ENCODE measurements around the gene BCAM.
"Not testable (repeated sequence)": the region's sequence is repeated elsewhere in the genome, so short reads cannot be mapped to it uniquely, and the experiment has no call there.

The BCAM gene

GRCh38 chr19:44855606-44856005, 46.7 kb downstream of the BCAM start:
- DNase-seq: no peak

- DNase-seq: no peak
Measured at GRCh38 chr19:44856421-44857083, 47.6 kb downstream of the BCAM start.

- no peak for DNase-seq
Measured at GRCh38 chr19:44857837-44858236, 48.9 kb downstream of the BCAM start.

GRCh38 chr19:44861576-44861975, 52.7 kb downstream of the BCAM start:
- not testable (repeated sequence) for DNase-seq

- DNase-seq: no peak
Measured at GRCh38 chr19:44863990-44864389, 55.1 kb downstream of the BCAM start.

- no peak for DNase-seq
Measured at GRCh38 chr19:44865196-44865767, 56.4 kb downstream of the BCAM start.

DNA sequence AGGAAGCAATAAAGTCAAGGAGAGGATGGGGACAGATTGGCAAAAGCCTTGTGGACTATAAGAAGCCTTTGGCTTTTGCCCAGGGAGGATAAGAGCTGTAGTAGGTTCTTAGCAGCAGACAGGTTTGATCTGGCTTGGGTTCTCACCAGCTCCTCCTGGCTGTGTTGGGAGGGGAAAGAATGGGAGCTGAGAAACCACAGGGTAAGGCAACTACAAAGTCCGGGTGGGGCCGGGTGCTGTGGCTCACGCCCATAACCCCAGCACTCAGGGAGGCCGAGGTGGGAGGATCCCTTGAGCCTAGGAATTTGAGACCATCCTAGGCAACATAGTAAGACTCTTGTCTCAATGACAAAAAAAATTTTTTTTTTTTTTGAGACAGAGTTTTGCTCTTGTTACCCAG, 57.8 kb downstream of the BCAM start:
- no peak for DNase-seq

GRCh38 chr19:44867578-44867977, 58.7 kb downstream of the BCAM start:
- no peak for DNase-seq

DNA sequence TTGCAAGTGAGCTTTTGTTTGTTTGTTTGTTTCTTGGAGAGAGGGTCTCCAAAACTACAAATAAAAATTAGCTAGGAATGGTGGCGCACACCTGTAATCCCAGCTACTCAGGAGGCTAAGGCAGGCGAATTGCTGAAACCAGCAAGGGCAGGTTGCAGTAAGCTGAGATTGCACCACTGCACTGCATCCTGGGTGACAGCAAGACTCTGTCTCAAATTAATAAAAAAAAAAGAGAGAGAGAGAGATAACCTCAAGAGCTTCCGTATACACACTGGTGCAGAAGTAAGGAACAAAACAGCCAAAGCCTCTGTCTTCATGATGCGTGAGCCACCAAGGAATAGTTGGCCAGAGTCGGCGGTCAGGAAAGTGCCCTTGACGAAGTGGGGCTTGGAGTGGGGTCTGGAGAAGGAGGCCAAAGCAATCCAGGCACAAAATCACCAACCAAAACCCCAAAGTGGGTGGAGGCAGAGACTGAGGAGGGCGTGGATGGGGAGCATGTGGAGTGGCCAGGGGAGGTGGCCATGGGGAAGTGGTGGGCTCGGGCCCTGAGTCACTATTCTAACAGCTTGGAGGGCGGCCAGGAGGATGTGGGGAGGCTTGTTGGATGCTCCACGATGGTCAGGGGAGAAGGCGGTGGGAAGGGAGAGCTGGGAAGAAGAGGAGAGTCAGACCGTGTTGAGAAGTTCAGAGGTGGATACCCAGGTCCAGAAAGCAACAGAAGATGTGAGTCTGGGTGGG, 61.0 kb downstream of the BCAM start:
- no peak for DNase-seq
